Effector memory CD4-positive, alpha-beta T cell (primary cell): ENCODE measurements around the gene UCK1.
"Not testable (repeated sequence)": the region's sequence is repeated elsewhere in the genome, so short reads cannot be mapped to it uniquely, and the experiment has no call there.

Experiments used
- DNase-seq, 3 donors: peaks; one replicate each; pipeline ENCODE4 v3.0.0-alpha.2; 2020
- H3K27ac ChIP-seq: 2 replicates; pipeline ENCODE4 v1.7.0; 2013; ENCODE audit warnings: mild to moderate bottlenecking, low read length, moderate library complexity; ENCODE audit not compliant: insufficient read depth, poor library complexity, severe bottlenecking
- H3K27me3 ChIP-seq: replicated peaks from 2 replicates; pipeline ENCODE4 v1.7.0; 2013; ENCODE audit warnings: mild to moderate bottlenecking, low read length; ENCODE audit not compliant: insufficient read depth, control insufficient read depth, poor library complexity, severe bottlenecking
- H3K36me3 ChIP-seq: 2 replicates; pipeline ENCODE4 v1.7.0; 2013; ENCODE audit warnings: mild to moderate bottlenecking, low read length, moderate library complexity; ENCODE audit not compliant: control insufficient read depth, insufficient read depth
- H3K4me1 ChIP-seq: 2 replicates; pipeline ENCODE4 v1.7.0; 2013; ENCODE audit warnings: low read length, mild to moderate bottlenecking; ENCODE audit not compliant: control insufficient read depth, insufficient read depth, poor library complexity, severe bottlenecking
- H3K4me3 ChIP-seq: 2 replicates; pipeline ENCODE4 v1.7.0; 2013; ENCODE audit warnings: low read length, low read depth, mild to moderate bottlenecking; ENCODE audit not compliant: insufficient read depth, poor library complexity, severe bottlenecking
- H3K9me3 ChIP-seq: 2 replicates; pipeline ENCODE4 v1.7.0; 2013; ENCODE audit warnings: mild to moderate bottlenecking, low read length, moderate library complexity; ENCODE audit not compliant: control insufficient read depth

The UCK1 gene

DNA sequence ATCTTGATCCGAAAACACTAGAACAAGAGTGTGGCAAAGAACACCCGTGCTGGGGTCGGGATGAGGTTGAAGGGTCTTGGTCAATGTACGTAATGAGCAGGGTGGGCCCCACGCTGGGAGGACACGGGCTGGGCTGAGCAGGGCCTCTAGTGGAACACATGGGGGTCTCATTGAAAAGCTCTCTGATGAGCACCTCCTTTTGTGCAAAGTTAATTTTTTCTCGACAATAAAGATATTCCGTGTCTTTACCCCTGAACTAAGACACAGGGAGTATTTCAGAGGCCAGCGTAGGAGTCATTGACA, 8.0 kb downstream of the UCK1 start:
- no peak overlapping the region for H3K4me3 ChIP-seq
- peaks cover 90% of the 10 kb centered on the region for H3K36me3 ChIP-seq

DNA sequence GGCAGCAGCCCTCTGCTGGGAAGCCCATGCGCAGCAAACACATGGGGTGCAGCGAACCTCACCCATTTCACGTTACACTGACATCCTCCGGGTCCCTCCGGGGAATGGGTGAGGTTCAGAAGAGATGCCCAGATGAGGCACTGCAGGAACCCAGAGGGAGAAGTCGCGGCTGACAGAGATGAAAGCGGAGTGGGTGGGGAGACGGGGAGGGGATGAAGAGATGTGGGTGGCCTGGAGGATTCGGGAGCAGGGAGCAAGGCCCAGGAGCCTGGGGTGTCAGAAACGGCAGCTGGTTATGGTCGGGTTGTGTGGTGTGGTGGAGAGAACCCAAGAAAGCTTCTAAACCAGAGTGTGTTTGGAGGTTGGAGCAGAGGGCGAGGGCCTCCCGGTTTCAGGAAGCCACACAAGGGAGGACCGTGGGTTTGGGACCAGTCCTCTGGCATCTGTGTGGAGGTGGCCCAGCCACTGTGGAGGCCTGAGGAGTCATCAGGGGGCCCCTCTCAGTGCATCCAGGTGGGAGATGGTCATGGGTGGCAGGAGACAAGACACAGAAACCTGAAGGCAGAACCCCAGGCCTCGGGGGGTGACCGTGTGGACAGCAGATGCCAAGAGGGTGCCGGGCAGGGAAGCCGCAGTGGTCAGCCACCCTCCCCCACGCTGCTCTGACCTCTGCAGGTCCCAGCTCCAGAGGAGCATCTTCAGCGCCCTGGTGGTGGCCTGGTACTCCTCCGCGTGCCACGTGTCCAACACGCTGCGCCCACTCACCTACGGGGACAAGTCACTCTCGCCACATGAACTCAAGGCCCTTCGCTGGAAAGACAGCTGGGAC, 8.6 kb downstream of the UCK1 start:
- peaks cover 88% of the 10 kb centered on the region for H3K36me3 ChIP-seq
- H3K27ac ChIP-seq, result no peak overlapping the region
- no peaks in the 10 kb centered on the region for H3K9me3 ChIP-seq
- no peak overlapping the region for H3K4me3 ChIP-seq
- DNase-seq, result no peak
- no peaks in the 10 kb centered on the region for H3K4me1 ChIP-seq
- H3K27me3 ChIP-seq, result no peaks in the 10 kb centered on the region

More for the DNA sequence above, 8.0 kb downstream of the UCK1 start:
- Histone ChIP-seq H3K27ac (no peak overlapping the region), H3K27me3 (no peaks in the 10 kb centered on the region), H3K9me3 (no peaks in the 10 kb centered on the region), H3K4me1 (no peaks in the 10 kb centered on the region)
- no peak for DNase-seq

DNA sequence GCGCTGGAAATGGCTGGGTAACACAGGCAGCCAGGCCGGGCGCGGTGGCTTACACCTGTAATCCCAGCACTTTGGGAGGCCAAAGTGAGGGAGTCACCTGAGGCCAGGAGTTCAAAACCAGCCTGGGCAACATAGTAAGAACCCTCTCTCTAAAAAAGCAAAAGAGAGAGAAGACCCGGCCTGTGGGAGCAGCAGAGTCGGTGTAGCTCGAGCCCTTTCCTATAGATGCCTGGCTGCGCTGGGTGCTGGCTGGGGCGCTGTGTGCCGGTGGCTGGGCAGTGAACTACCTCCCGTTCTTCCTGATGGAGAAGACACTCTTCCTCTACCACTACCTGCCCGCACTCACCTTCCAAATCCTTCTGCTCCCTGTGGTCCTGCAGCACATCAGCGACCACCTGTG, 9.2 kb downstream of the UCK1 start:
- no peak overlapping the region for H3K4me3 ChIP-seq
- H3K9me3 ChIP-seq, result no peaks in the 10 kb centered on the region
- H3K36me3 ChIP-seq, result peaks cover 85% of the 10 kb centered on the region
- no peaks in the 10 kb centered on the region for H3K4me1 ChIP-seq
- DNase-seq, result no peak
- H3K27me3 ChIP-seq, result no peaks in the 10 kb centered on the region
- no peak overlapping the region for H3K27ac ChIP-seq

DNA sequence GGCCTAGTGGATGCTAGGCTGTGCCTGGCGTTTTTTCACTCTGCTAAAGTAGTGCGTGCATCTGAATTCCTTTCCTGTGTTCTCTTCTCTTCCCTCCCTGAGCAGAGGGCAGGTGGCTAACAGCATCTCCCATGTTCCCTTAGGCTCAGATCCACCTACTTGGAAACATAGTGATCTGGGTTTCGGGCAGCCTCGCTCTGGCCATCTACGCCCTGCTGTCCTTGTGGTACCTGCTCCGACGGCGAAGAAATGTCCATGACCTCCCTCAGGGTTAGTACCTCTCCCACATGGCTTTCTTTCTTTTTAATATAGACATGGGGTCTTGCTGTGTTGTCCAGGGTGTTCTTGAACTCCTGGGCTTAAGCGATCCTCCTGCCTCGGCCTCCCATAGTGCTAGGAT, 9.9 kb downstream of the UCK1 start:
- H3K9me3 ChIP-seq, result no peaks in the 10 kb centered on the region
- H3K4me3 ChIP-seq, result no peak overlapping the region
- no peak for DNase-seq
- no peaks in the 10 kb centered on the region for H3K27me3 ChIP-seq
- no peaks in the 10 kb centered on the region for H3K4me1 ChIP-seq
- peaks cover 89% of the 10 kb centered on the region for H3K36me3 ChIP-seq
- H3K27ac ChIP-seq, result no peak overlapping the region

DNA sequence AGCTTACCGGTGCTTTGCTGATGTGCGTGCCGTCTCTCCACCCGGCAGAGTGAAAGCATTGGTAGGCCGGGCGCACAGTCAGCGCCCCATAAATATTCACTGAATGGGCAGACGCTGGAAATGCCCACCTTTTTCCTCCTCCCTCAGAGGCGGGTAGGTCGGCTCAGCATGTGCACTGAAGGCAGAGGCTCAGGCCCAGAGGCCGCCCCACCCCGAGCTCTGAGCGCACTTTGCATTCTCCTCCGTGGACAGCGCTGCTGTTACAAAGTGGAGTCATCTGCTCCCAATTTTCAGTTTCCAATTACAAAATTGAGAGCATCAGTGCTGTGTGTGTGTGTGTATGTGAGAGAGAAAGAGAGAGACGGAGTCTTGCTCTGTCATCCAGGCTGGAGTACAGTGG, 10.6 kb downstream of the UCK1 start:
- no peaks in the 10 kb centered on the region for H3K27me3 ChIP-seq
- H3K27ac ChIP-seq, result no peak overlapping the region
- H3K4me3 ChIP-seq, result no peak overlapping the region
- no peaks in the 10 kb centered on the region for H3K4me1 ChIP-seq
- H3K36me3 ChIP-seq, result peaks cover 89% of the 10 kb centered on the region
- no peak for DNase-seq
- H3K9me3 ChIP-seq, result no peaks in the 10 kb centered on the region

DNA sequence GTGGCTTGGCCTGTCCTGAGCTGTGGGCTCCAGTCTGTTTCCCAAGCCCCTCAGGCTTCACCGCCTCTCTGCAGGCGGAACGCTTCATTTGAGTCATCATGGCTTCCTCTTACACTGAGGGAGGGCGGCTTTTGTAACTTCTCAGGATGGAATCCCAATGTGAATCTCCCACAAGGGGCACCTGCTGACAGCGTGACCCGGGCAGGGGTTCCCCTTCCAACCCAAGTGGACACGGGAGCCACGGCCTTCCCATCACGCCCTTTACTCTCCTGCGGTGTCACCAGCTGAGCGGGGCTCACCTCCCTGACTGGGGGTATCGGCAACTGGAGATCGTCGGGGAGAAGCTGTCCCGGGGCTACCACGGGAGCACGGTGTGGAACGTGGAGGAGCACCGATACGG, 12.5 kb downstream of the UCK1 start:
- no peaks in the 10 kb centered on the region for H3K4me1 ChIP-seq
- DNase-seq, result no peak
- no peaks in the 10 kb centered on the region for H3K27me3 ChIP-seq
- no peaks in the 10 kb centered on the region for H3K9me3 ChIP-seq
- H3K27ac ChIP-seq, result no peak overlapping the region
- H3K36me3 ChIP-seq, result peaks cover 77% of the 10 kb centered on the region
- H3K4me3 ChIP-seq, result no peak overlapping the region

DNA sequence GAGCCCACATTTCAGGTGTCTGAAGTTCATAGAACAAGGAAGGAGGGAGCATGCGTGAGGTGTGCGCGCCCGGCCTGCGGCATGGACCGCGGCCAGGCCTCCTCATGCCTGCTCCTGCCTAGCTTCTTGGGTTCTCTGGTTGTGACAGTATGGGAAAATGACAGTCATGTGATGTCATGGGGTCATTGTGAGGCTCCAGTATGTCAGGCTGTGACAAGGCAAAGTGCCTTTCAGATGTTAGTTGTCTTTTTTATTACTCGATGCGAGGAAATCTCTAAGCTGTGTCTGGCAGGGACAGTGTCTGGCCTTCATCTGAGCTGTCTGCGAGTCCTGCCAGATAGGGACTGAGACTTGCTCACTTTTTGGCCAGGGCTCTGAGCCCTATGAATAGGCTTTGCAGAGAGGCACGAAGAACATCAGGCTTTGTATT, 13.3 kb downstream of the UCK1 start:
- peaks cover 77% of the 10 kb centered on the region for H3K36me3 ChIP-seq
- H3K9me3 ChIP-seq, result no peaks in the 10 kb centered on the region
- no peak for DNase-seq
- no peaks in the 10 kb centered on the region for H3K4me1 ChIP-seq
- no peaks in the 10 kb centered on the region for H3K27me3 ChIP-seq
- H3K27ac ChIP-seq, result no peak overlapping the region
- no peak overlapping the region for H3K4me3 ChIP-seq

DNA sequence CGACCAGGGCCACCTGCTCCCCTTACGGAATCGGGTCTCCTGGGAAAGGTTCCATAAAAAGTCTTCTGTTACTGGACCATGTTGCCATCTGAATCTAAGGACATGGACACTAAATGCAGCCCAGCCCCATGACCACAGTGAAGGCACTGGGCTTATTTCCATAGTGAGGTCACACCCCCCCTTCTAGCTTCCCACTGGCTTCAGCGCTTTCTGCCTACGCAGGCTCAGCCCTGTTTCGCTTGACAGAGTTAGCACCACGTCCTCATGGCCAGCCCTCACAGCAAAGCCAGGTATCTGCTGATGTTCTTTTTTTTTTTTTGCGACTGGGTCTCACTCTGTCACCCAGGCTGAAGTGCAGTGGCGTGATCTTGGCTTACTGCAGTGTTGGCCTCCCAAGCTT, 14.1 kb downstream of the UCK1 start:
- Histone ChIP-seq H3K4me1 (no peaks in the 10 kb centered on the region), H3K27ac (no peak overlapping the region), H3K4me3 (no peak overlapping the region), H3K27me3 (no peaks in the 10 kb centered on the region), H3K36me3 (peaks cover 78% of the 10 kb centered on the region), H3K9me3 (no peaks in the 10 kb centered on the region)
- no peak for DNase-seq

DNA sequence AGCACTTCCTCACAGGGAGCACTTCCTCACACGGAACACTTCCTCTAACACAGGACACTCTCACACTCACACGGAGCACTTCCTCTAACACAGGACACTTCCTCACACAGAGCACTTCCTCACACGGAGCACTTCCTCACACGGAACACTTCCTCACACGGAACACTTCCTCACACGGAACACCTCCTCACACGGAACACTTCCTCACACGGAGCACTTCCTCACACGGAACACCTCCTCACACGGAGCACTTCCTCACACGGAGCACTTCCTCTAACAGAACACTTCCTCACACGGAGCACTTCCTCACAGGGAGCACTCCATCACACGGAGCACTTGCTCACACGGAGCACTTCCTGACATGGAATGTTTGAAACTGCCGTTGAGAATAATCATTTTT, 15.0 kb downstream of the UCK1 start:
- no peaks in the 10 kb centered on the region for H3K9me3 ChIP-seq
- peaks cover 77% of the 10 kb centered on the region for H3K36me3 ChIP-seq
- H3K27me3 ChIP-seq, result no peaks in the 10 kb centered on the region
- no peak overlapping the region for H3K4me3 ChIP-seq
- no peak for DNase-seq
- H3K27ac ChIP-seq, result no peak overlapping the region
- no peaks in the 10 kb centered on the region for H3K4me1 ChIP-seq

DNA sequence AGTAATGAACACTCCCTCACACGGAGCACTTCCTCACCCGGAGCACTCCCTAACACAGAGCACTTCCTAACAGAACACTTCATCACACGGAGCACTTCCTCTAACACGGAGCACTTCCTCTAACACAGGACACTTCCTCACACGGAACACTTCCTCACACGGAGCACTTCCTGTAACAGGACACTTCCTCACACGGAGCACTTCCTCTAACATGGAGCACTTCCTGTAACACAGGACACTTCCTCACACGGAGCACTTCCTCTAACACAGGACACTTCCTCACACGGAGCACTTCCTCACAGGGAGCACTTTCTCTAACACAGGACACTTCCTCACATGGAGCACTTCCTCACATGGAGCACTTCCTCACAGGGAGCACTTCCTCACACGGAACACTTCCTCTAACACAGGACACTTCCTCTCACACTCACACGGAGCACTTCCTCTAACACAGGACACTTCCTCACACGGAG, 15.5 kb downstream of the UCK1 start:
- H3K4me3 ChIP-seq, H3K27ac ChIP-seq, H3K9me3 ChIP-seq, H3K27me3 ChIP-seq, DNase-seq, H3K4me1 ChIP-seq: not testable (repeated sequence)
- peaks cover 80% of the 10 kb centered on the region for H3K36me3 ChIP-seq
